SKM-1 treated with dmso at 0.1 percent for 144 hours (cell line): ENCODE results near the gene PPP1R10.

Source experiments
- DNase-seq: peaks from one replicate; lab custom pipeline; 2025; ENCODE audit not compliant: unreplicated experiment; lab: John Stamatoyannopoulos, UW

The PPP1R10 gene

GRCh38 chr6:30599625-30600324, 17.3 kb downstream of the PPP1R10 start:
- no peak for DNase-seq

- no peak for DNase-seq
These were observed 18.0 kb downstream of the PPP1R10 start for GRCh38 chr6:30598912-30599624.

GRCh38 chr6:30597315-30598144, 19.5 kb downstream of the PPP1R10 start:
- DNase-seq, result peak; percentile 56

- DNase-seq, result no peak
These were observed 24.8 kb downstream of the PPP1R10 start for GRCh38 chr6:30592287-30592686.

- DNase-seq, result no peak
These were observed 26.0 kb downstream of the PPP1R10 start for GRCh38 chr6:30591008-30591407.

- DNase-seq, result no peak
These were observed 26.5 kb downstream of the PPP1R10 start for GRCh38 chr6:30590509-30590908.

GRCh38 chr6:30589754-30590358, 27.2 kb downstream of the PPP1R10 start:
- DNase-seq, result no peak

GRCh38 chr6:30583921-30584320, 33.1 kb downstream of the PPP1R10 start:
- no peak for DNase-seq

- no peak for DNase-seq
These were observed 39.0 kb downstream of the PPP1R10 start for GRCh38 chr6:30578051-30578450.

- no peak for DNase-seq
These were observed 43.9 kb downstream of the PPP1R10 start for GRCh38 chr6:30573113-30573512.

GRCh38 chr6:30572148-30572547, 44.9 kb downstream of the PPP1R10 start:
- no peak for DNase-seq

- DNase-seq, result no peak
These were observed 45.3 kb downstream of the PPP1R10 start for GRCh38 chr6:30571762-30572082.

- DNase-seq, result peak; percentile 93
These were observed 45.8 kb downstream of the PPP1R10 start, which contains the start of gene ABCF1 for GRCh38 chr6:30571075-30571761. TSS of gene ABCF1 (plus strand) at chr6:30571442. CDS start at chr6:30571488, 46 bp downstream.

GRCh38 chr6:30570740-30571074, 46.3 kb downstream of the PPP1R10 start:
- DNase-seq, result peak; percentile 33

GRCh38 chr6:30570263-30570662, 46.8 kb downstream of the PPP1R10 start:
- no peak for DNase-seq

- no peak for DNase-seq
These were observed 48.8 kb downstream of the PPP1R10 start for GRCh38 chr6:30568245-30568644.

- no peak for DNase-seq
These were observed 51.3 kb downstream of the PPP1R10 start for GRCh38 chr6:30565772-30566171.

GRCh38 chr6:30564114-30564513, 52.9 kb downstream of the PPP1R10 start:
- DNase-seq, result no peak

GRCh38 chr6:30562470-30563425, 54.3 kb downstream of the PPP1R10 start:
- DNase-seq, result no peak

- DNase-seq, result no peak
These were observed 56.1 kb downstream of the PPP1R10 start for GRCh38 chr6:30560930-30561329.
